ENCODE results near the gene CITED2. TPM values are rescaled to one million over a fixed set of nuclear protein-coding genes. Genes with fewer than 3 reads are reported as not detected.

Gene CITED2
- total and polyA plus RNA-seq, 2 experiments from 2014 or later: 26.6 to 76.9 TPM

GRCh38 chr6:139416146-139416545 lies 41.7 kb upstream of the CITED2 start (continued):
- no peak for TF ChIP-seq ZNF462 (CRISPR knock-in tag; IDR thresholded peaks at IDR 0.05)
- no peak for TF ChIP-seq ZNF114 (CRISPR knock-in tag; IDR thresholded peaks at IDR 0.05)

DNA sequence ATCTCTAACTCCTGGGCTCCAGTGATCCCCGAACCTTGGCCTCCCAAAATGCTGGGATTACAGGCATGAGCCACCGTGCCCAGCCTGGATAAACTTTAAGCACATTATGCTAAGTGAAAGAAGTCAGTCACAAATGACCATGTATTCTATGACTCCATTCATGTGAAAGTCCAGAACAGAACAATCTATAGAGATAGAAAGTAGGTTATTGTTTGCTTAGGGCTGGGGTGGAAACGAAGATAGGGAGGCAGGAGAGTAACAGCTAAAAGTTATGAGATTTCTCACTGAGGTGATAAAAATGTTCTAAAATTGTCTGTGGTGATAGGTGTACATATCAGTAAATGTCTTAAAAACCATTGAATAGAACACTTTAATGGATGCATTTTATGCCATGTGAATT lies 40.9 kb upstream of the CITED2 start:
- Histone ChIP-seq H3K4me2 (no peak overlapping the region), H3K4me3 (no peak overlapping the region), H3K27me3 (ENCODE audit: insufficient read depth) (no peaks in the 10 kb centered on the region), H3F3A (replicated peaks; ENCODE audit: low read depth) (no peaks in the 10 kb centered on the region), H4K20me1 (replicated peaks; ENCODE audit: insufficient read depth) (no peaks in the 10 kb centered on the region), H2AFZ (no peak overlapping the region), H3K27ac (ENCODE audit: low read depth) (no peak overlapping the region), H3K36me3 (ENCODE audit: insufficient read depth) (no peaks in the 10 kb centered on the region), H3K79me2 (replicated peaks; ENCODE audit: insufficient read depth) (no peaks in the 10 kb centered on the region), H3K4me1 (ENCODE audit: insufficient read depth) (peaks cover 4% of the 10 kb centered on the region; the same call in 1 of the 2 replicates), H3K9me2 (ENCODE audit: insufficient read depth) (no peaks in the 10 kb centered on the region)
- Mint-ChIP-seq H3K27ac (no peak overlapping the region), H3K36me3 (ENCODE audit: low read depth) (no peaks in the 10 kb centered on the region), H3K4me3 (no peak overlapping the region), H3K27me3 (ENCODE audit: insufficient read depth, low read depth, poor library complexity) (peaks cover 3% of the 10 kb centered on the region), H3K4me1 (no peaks in the 10 kb centered on the region; the same call in 2 of the 3 replicates), H3K9me3 (no peaks in the 10 kb centered on the region)
- TF ChIP-seq ZNF114 (CRISPR knock-in tag; IDR thresholded peaks at IDR 0.05): no peak
- no peak for TF ChIP-seq EZH2phosphoT487 (IDR thresholded peaks at IDR 0.05; ENCODE audit: unreplicated experiment)
- no peak for TF ChIP-seq ZNF462 (CRISPR knock-in tag; IDR thresholded peaks at IDR 0.05)
- no peak for TF ChIP-seq CREB1 (CRISPR knock-in tag; IDR thresholded peaks at IDR 0.05; ENCODE audit: low read depth)
- no peak for TF ChIP-seq ZNF331 (CRISPR knock-in tag; IDR thresholded peaks at IDR 0.05; ENCODE audit: low read depth)
- TF ChIP-seq ETS1 (IDR thresholded peaks at IDR 0.05): no peak
- ATAC-seq (no peak), DNase-seq (ENCODE audit: low spot score) (no peak)
